MCF 10A (cell line): Measurements from ENCODE around the gene XIRP1. TPM values are rescaled to one million over a fixed set of nuclear protein-coding genes. Genes with fewer than 3 reads are reported as not detected.

ENCODE experiments used
- BruUV-seq: library from RNA; stranded (reverse); fragments of 400-500 nt; replicated peaks from 2 replicates; lab custom pipeline; 2021; lab: Mats Ljungman, UMichigan
- CTCF ChIA-PET: fragments of 300-600 bp; sonication (Branson Sonifier 250); formaldehyde crosslinking; extraction: SDS; loops from one replicate; lab custom pipeline; 2021; ENCODE audit warnings: antibody characterized with exemption, inconsistent platforms; lab: Yijun Ruan, JAX
- POLR2A ChIA-PET: fragments of 300-600, 350-650 bp; sonication (Branson Sonifier 250); formaldehyde crosslinking; extraction: SDS; loops from one replicate; lab custom pipeline; 2020; ENCODE audit warnings: antibody characterized with exemption, inconsistent platforms; lab: Yijun Ruan, JAX
- DNase-seq: peaks from one replicate; pipeline ENCODE4 v3.0.0-alpha.2; 2018; ENCODE audit not compliant: unreplicated experiment
- H3K27ac Mint-ChIP-seq: one replicate; pipeline ENCODE4 v1.8.0; 2022; ENCODE audit warnings: mild to moderate bottlenecking, low read depth, mixed read lengths; ENCODE audit not compliant: unreplicated experiment
- H3K27me3 Mint-ChIP-seq: one replicate; pipeline ENCODE4 v1.8.0; 2022; ENCODE audit warnings: mixed read lengths; ENCODE audit not compliant: insufficient read depth, unreplicated experiment
- H3K36me3 Mint-ChIP-seq: one replicate; pipeline ENCODE4 v1.8.0; 2022; ENCODE audit warnings: mild to moderate bottlenecking, moderate library complexity, mixed read lengths; ENCODE audit not compliant: insufficient read depth, unreplicated experiment
- H3K4me1 Mint-ChIP-seq: one replicate; pipeline ENCODE4 v1.8.0; 2022; ENCODE audit warnings: mixed read lengths; ENCODE audit not compliant: insufficient read depth, unreplicated experiment
- H3K4me3 Mint-ChIP-seq: one replicate; pipeline ENCODE4 v1.8.0; 2022; ENCODE audit warnings: mild to moderate bottlenecking, moderate library complexity, mixed read lengths; ENCODE audit not compliant: unreplicated experiment
- H3K9me3 Mint-ChIP-seq: one replicate; pipeline ENCODE4 v1.8.0; 2022; ENCODE audit warnings: mixed read lengths; ENCODE audit not compliant: unreplicated experiment
- intact Hi-C: fragments of 100-400 bp; cut with micrococcal nuclease; formaldehyde crosslinking; loops from 2 replicates; pipeline ENCODE4 v1.14.1; 2022
- total RNA-seq: library from RNA; stranded (reverse); gene quantifications from 2 replicates; pipeline ENCODE4 v1.2.3, GENCODE V29; 2022
- TF ChIP-seq, protein P1 (sequence below): fragments of 200-600 bp; IDR thresholded peaks from one replicate; pipeline ENCODE4 v1.8.0; 2022; ENCODE audit warnings: antibody characterized with exemption, mild to moderate bottlenecking; ENCODE audit not compliant: unreplicated experiment

The XIRP1 gene
- total RNA-seq, 1 experiment from 2014 or later: not detected

GRCh38 chr3:39226106-39226741 is 33.8 kb upstream of the XIRP1 start:
- peaks cover 60% of the 10 kb centered on the region for H3K27me3 Mint-ChIP-seq
- no peak for DNase-seq
- H3K9me3 Mint-ChIP-seq: no peaks in the 10 kb centered on the region
- TF ChIP-seq, protein P1, sequence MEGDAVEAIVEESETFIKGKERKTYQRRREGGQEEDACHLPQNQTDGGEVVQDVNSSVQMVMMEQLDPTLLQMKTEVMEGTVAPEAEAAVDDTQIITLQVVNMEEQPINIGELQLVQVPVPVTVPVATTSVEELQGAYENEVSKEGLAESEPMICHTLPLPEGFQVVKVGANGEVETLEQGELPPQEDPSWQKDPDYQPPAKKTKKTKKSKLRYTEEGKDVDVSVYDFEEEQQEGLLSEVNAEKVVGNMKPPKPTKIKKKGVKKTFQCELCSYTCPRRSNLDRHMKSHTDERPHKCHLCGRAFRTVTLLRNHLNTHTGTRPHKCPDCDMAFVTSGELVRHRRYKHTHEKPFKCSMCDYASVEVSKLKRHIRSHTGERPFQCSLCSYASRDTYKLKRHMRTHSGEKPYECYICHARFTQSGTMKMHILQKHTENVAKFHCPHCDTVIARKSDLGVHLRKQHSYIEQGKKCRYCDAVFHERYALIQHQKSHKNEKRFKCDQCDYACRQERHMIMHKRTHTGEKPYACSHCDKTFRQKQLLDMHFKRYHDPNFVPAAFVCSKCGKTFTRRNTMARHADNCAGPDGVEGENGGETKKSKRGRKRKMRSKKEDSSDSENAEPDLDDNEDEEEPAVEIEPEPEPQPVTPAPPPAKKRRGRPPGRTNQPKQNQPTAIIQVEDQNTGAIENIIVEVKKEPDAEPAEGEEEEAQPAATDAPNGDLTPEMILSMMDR: no peak
- no peaks in the 10 kb centered on the region for H3K36me3 Mint-ChIP-seq
- H3K27ac Mint-ChIP-seq: no peak overlapping the region
- no TSS peak for BruUV-seq
- CTCF ChIA-PET: interaction anchor here (0.7 to 1.0 kb wide), 3 partner anchors 19 to 64 kb away, joined by 3 read pairs; no protein-coding TSS in a partner anchor
- intact Hi-C loops: no loop called here
- H3K4me1 Mint-ChIP-seq: no peaks in the 10 kb centered on the region
- no peak overlapping the region for H3K4me3 Mint-ChIP-seq
- POLR2A ChIA-PET: interaction anchor here (1.0 kb wide), 1 partner anchor 12 kb away, joined by 3 read pairs; no protein-coding TSS in a partner anchor

- BruUV-seq: no TSS peak
- CTCF ChIA-PET: interaction anchor here (1.3 to 1.5 kb wide), 2 partner anchors 64 to 67 kb away, joined by 5 to 9 read pairs; no protein-coding TSS in a partner anchor
- DNase-seq: no peak
- intact Hi-C loops: no loop called here
- TF ChIP-seq, protein P1: no peak
- H3K9me3 Mint-ChIP-seq: no peaks in the 10 kb centered on the region
- H3K4me1 Mint-ChIP-seq: no peaks in the 10 kb centered on the region
- no peaks in the 10 kb centered on the region for H3K36me3 Mint-ChIP-seq
- no peak overlapping the region for H3K4me3 Mint-ChIP-seq
- peaks cover 64% of the 10 kb centered on the region for H3K27me3 Mint-ChIP-seq
- POLR2A ChIA-PET: no interaction called here
- no peak overlapping the region for H3K27ac Mint-ChIP-seq
Measured at GRCh38 chr3:39224288-39224687, 31.9 kb upstream of the XIRP1 start.

GRCh38 chr3:39222939-39223338 is 30.5 kb upstream of the XIRP1 start:
- no peak overlapping the region for H3K27ac Mint-ChIP-seq
- no peaks in the 10 kb centered on the region for H3K9me3 Mint-ChIP-seq
- no TSS peak for BruUV-seq
- H3K36me3 Mint-ChIP-seq: no peaks in the 10 kb centered on the region
- ChIA-PET CTCF (interaction anchor here (1.3 kb wide), 1 partner anchor 69 kb away, joined by 5 read pairs; no protein-coding TSS in a partner anchor), POLR2A (no interaction called here)
- H3K4me1 Mint-ChIP-seq: no peaks in the 10 kb centered on the region
- H3K27me3 Mint-ChIP-seq: peaks cover 76% of the 10 kb centered on the region
- no peak for DNase-seq
- TF ChIP-seq, protein P1: no peak
- intact Hi-C loops: no loop called here
- no peak overlapping the region for H3K4me3 Mint-ChIP-seq

DNA sequence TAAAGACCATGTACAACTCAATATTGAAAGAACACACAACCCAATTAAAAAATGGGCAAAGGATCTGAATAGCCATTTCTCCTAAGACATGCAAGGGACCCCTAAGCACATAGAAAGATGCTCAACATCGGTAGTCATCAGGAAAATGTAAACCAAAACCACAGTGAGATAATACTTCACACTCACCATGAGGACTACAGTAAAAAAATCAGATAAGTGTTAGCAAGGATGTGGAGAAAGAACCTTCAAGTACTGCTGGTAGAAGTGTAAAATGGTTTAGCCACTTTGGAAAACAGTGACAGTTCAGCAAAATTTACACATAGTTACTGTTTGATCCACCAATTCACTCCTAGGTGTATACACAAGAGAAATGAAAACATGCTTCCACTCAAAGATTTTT is 30.1 kb upstream of the XIRP1 start:
- no TSS peak for BruUV-seq
- peaks cover 81% of the 10 kb centered on the region for H3K27me3 Mint-ChIP-seq
- DNase-seq: no peak
- H3K27ac Mint-ChIP-seq: no peak overlapping the region
- intact Hi-C loops: no loop called here
- POLR2A ChIA-PET: no interaction called here
- H3K4me1 Mint-ChIP-seq: no peaks in the 10 kb centered on the region
- H3K9me3 Mint-ChIP-seq: no peaks in the 10 kb centered on the region
- H3K4me3 Mint-ChIP-seq: no peak overlapping the region
- TF ChIP-seq, protein P1: no peak
- CTCF ChIA-PET: no interaction called here
- no peaks in the 10 kb centered on the region for H3K36me3 Mint-ChIP-seq
